Spleen (tissue), 7 donors: Measurements from ENCODE around the gene SHOX.

Source experiments
- CTCF ChIP-seq, 11 experiments: fragments of 200-600 bp in 7 of 11; fragments of 450-650 bp in 4 of 11; sonication (generic) in 4 of 11; IDR thresholded peaks in 8 of 11; conservative IDR thresholded peaks in 3 of 11; 1 replicate in 7 of 11; 2 replicates in 4 of 11; pipeline versions ENCODE4 v1.4.0 to v1.8.0; 2016 to 2021; ENCODE audit warnings: antibody characterized with exemption in 11 of 11, inconsistent platforms in 4 of 11, mild to moderate bottlenecking in 1 of 11
- POLR2AphosphoS5 ChIP-seq, 3 donors: sonication (generic); formaldehyde crosslinking; IDR thresholded peaks; one replicate each; pipeline ENCODE4 v1.5.1; 2017; ENCODE audit warnings: antibody characterized with exemption in 3 of 3
- donor health status: DM: no; HTN: no; CAD: no; lungs with moderate emphysema.
- donor health status: DM: no; HTN: no; CAD: no.
- donor health status: DM: no; HTN: no; CAD: no.

DNA sequence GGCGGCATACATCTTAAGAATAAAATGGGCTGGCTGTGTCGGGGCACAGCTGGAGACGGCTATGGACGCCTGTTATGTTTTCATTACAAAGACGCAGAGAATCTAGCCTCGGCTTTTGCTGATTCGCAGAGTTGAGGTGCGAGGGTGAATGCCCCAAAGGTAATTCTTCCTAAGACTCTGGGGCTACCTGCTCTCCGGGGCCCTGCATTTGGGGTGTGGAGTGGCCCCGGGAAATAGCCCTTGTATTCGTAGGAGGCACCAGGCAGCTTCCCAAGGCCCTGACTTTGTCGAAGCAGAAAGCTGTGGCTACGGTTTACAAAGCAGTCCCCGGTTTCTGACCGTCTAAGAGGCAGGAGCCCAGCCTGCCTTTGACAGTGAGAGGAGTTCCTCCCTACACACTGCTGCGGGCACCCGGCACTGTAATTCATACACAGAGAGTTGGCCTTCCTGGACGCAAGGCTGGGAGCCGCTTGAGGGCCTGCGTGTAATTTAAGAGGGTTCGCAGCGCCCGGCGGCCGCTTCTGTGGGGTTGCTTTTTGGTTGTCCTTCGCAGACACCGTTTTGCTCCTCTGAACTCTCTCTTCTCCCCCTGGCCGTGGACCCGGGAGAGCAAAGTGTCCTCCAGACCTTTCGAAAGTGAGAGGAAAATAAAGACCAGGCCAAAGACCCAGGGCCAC lies 1.9 kb downstream of the SHOX start:
- TF ChIP-seq CTCF (IDR thresholded peaks at IDR 0.05 in 8 of 11, conservative IDR thresholded peaks at IDR 0.05 in 3 of 11) (no peak), POLR2AphosphoS5 (IDR thresholded peaks at IDR 0.05) (no peak)
